OCI-LY1 (cell line): ENCODE data around the gene CETN1.

Source experiments
- H2AFZ ChIP-seq: fragments of 200-600 bp; sonication (generic), shearing (Covaris generic); 2 replicates; pipeline ENCODE4 v1.6.0; 2014; ENCODE audit warnings: antibody characterized with exemption, mild to moderate bottlenecking, low read length
- H3F3A ChIP-seq: fragments of 200-600 bp; sonication (generic), shearing (Covaris generic); 2 replicates; pipeline ENCODE4 v1.6.0; 2014; ENCODE audit warnings: mild to moderate bottlenecking, antibody characterized with exemption, low read length, moderate library complexity; ENCODE audit not compliant: insufficient read depth
- H3K27ac ChIP-seq: fragments of 200-600 bp; sonication (generic); 2 replicates; pipeline ENCODE4 v1.5.1; 2014; ENCODE audit warnings: low read length, mixed run types, mild to moderate bottlenecking, low read depth; ENCODE audit not compliant: poor library complexity, severe bottlenecking
- H3K27me3 ChIP-seq: fragments of 200-600 bp; sonication (generic); 2 replicates; pipeline ENCODE4 v1.6.0; 2014; ENCODE audit warnings: antibody characterized with exemption, mild to moderate bottlenecking, low read length, moderate library complexity; ENCODE audit not compliant: insufficient read depth
- H3K36me3 ChIP-seq: fragments of 200-600 bp; sonication (generic); 2 replicates; pipeline ENCODE4 v1.6.1; 2014; ENCODE audit warnings: mild to moderate bottlenecking, antibody characterized with exemption, low read length, moderate library complexity, mixed read lengths; ENCODE audit not compliant: insufficient read depth
- H3K4me1 ChIP-seq: fragments of 200-600 bp; sonication (generic); 2 replicates; pipeline ENCODE4 v1.5.1; 2014; ENCODE audit warnings: mild to moderate bottlenecking, low read length, moderate library complexity; ENCODE audit not compliant: insufficient read depth, severe bottlenecking
- H3K4me2 ChIP-seq: fragments of 200-600 bp; sonication (generic), shearing (Covaris generic); 2 replicates; pipeline ENCODE4 v1.6.1; 2014; ENCODE audit warnings: low read length
- H3K4me3 ChIP-seq: fragments of 200-600 bp; sonication (generic); 2 replicates; pipeline ENCODE4 v1.5.1; 2014; ENCODE audit warnings: low read length, low read depth, mild to moderate bottlenecking, mixed read lengths; ENCODE audit not compliant: poor library complexity, severe bottlenecking
- H3K79me2 ChIP-seq: fragments of 200-600 bp; shearing (Covaris generic); 2 replicates; pipeline ENCODE4 v1.6.1; 2016; ENCODE audit warnings: mixed run types, low read length, mixed read lengths; ENCODE audit not compliant: insufficient read depth
- H3K9ac ChIP-seq: fragments of 200-600 bp; sonication (generic), shearing (Covaris generic); 2 replicates; pipeline ENCODE4 v1.6.1; 2014; ENCODE audit warnings: mild to moderate bottlenecking, low read length, mixed read lengths
- H3K9me2 ChIP-seq: fragments of 200-600 bp; sonication (generic), shearing (Covaris generic); 2 replicates; pipeline ENCODE4 v1.6.1; 2014; ENCODE audit warnings: low read depth, mild to moderate bottlenecking, low read length, mixed read lengths
- H3K9me3 ChIP-seq: fragments of 200-600 bp; shearing (Covaris generic); 2 replicates; pipeline ENCODE4 v1.6.1; 2014; ENCODE audit warnings: low read length, mixed read lengths
- H4K20me1 ChIP-seq: fragments of 200-600 bp; sonication (generic), shearing (Covaris generic); 2 replicates; pipeline ENCODE4 v1.6.0; 2016; ENCODE audit warnings: mild to moderate bottlenecking, low read length; ENCODE audit not compliant: insufficient read depth
- CTCF ChIP-seq: fragments of 200-600 bp; sonication (generic), shearing (Covaris generic); IDR thresholded peaks from 2 replicates; pipeline ENCODE4 v1.5.1; 2017; ENCODE audit warnings: mild to moderate bottlenecking, antibody characterized with exemption, low read length, moderate library complexity, mixed read lengths
- EZH2 ChIP-seq: fragments of 200-600 bp; sonication (generic), shearing (Covaris generic); IDR thresholded peaks from 2 replicates; pipeline ENCODE4 v1.8.0; 2017; ENCODE audit warnings: borderline replicate concordance, mixed run types, mild to moderate bottlenecking, antibody characterized with exemption, low read length, moderate library complexity, mixed read lengths

The CETN1 gene

GRCh38 chr18:580154-580553, at the start of gene CETN1:
CETN1 (plus strand) TSS chr18:580380; CDS start chr18:580409, 29 bp downstream.
- H2AFZ ChIP-seq: no peak within 1 kb of the TSS
- no peak within 1 kb of the TSS for H3K4me3 ChIP-seq
- H3K27me3 ChIP-seq: no peaks in the 10 kb centered on the region
- no peak within 1 kb of the TSS for H3K9ac ChIP-seq
- TF ChIP-seq CTCF: no peak
- no peaks in the 10 kb centered on the region for H3K36me3 ChIP-seq
- no peaks in the 10 kb centered on the region for H3K4me1 ChIP-seq
- no peaks in the 10 kb centered on the region for H3K9me3 ChIP-seq
- no peak within 1 kb of the TSS for H3K27ac ChIP-seq
- no peak within 1 kb of the TSS for H3K4me2 ChIP-seq
- H3K9me2 ChIP-seq: no peaks in the 10 kb centered on the region
- H4K20me1 ChIP-seq: no peaks in the 10 kb centered on the region
- no peaks in the 10 kb centered on the region for H3K79me2 ChIP-seq
- no peaks in the 10 kb centered on the region for H3F3A ChIP-seq

GRCh38 chr18:532018-532417, 48.2 kb upstream of the CETN1 start:
- Histone ChIP-seq H4K20me1 (no peaks in the 10 kb centered on the region), H3K4me2 (no peak overlapping the region)

GRCh38 chr18:532632-533031, 47.5 kb upstream of the CETN1 start:
- Histone ChIP-seq H4K20me1 (no peaks in the 10 kb centered on the region), H3K79me2 (no peaks in the 10 kb centered on the region), H3K27ac (no peak overlapping the region), H3K27me3 (no peaks in the 10 kb centered on the region), H3K36me3 (no peaks in the 10 kb centered on the region), H2AFZ (no peak overlapping the region), H3F3A (no peaks in the 10 kb centered on the region), H3K4me1 (no peaks in the 10 kb centered on the region), H3K4me2 (no peak overlapping the region), H3K4me3 (no peak overlapping the region), H3K9me2 (no peaks in the 10 kb centered on the region), H3K9me3 (no peaks in the 10 kb centered on the region), H3K9ac (no peak overlapping the region)
- no peak for TF ChIP-seq EZH2
- TF ChIP-seq CTCF: no peak

More at GRCh38 chr18:532018-532417, 48.2 kb upstream of the CETN1 start:
- H3F3A ChIP-seq: no peaks in the 10 kb centered on the region
- no peaks in the 10 kb centered on the region for H3K9me3 ChIP-seq
- H3K27ac ChIP-seq: no peak overlapping the region
- H2AFZ ChIP-seq: no peak overlapping the region
- H3K9me2 ChIP-seq: no peaks in the 10 kb centered on the region
- no peaks in the 10 kb centered on the region for H3K4me1 ChIP-seq
- H3K36me3 ChIP-seq: no peaks in the 10 kb centered on the region
- TF ChIP-seq CTCF (no peak), EZH2 (no peak)
- no peaks in the 10 kb centered on the region for H3K79me2 ChIP-seq
- H3K4me3 ChIP-seq: no peak overlapping the region
- H3K9ac ChIP-seq: no peak overlapping the region
- H3K27me3 ChIP-seq: no peaks in the 10 kb centered on the region
